Choroid plexus epithelial cell (primary cell): ENCODE measurements around the gene ZFPM1.

ENCODE experiments used
- DNase-seq: peaks from one replicate; pipeline ENCODE4 v3.0.0-alpha.2; 2010; ENCODE audit warnings: low read depth
- H3K4me3 ChIP-seq: 2 replicates; pipeline ENCODE4 v1.5.1; 2011; ENCODE audit warnings: low read depth, mild to moderate bottlenecking, control low read depth, low read length, moderate library complexity
- CTCF ChIP-seq: conservative IDR thresholded peaks from 2 replicates; pipeline ENCODE4 v1.5.1; 2011; ENCODE audit warnings: low read depth, mild to moderate bottlenecking, control low read depth, inconsistent platforms, low read length, moderate library complexity

ZFPM1 gene

GRCh38 chr16:88477631-88478519 is 24.8 kb downstream of the ZFPM1 start:
- DNase-seq: no peak
- no peak overlapping the region for H3K4me3 ChIP-seq
- TF ChIP-seq CTCF: no peak

GRCh38 chr16:88478889-88479792 is 26.1 kb downstream of the ZFPM1 start:
- no peak for DNase-seq
- TF ChIP-seq CTCF: no peak
- H3K4me3 ChIP-seq: no peak overlapping the region

GRCh38 chr16:88479793-88480760 is 27.0 kb downstream of the ZFPM1 start:
- no peak for DNase-seq
- no peak for TF ChIP-seq CTCF
- H3K4me3 ChIP-seq: no peak overlapping the region

GRCh38 chr16:88480829-88481228 is 27.7 kb downstream of the ZFPM1 start:
- TF ChIP-seq CTCF: no peak
- H3K4me3 ChIP-seq: no peak overlapping the region

GRCh38 chr16:88481851-88482250 is 28.8 kb downstream of the ZFPM1 start:
- H3K4me3 ChIP-seq: no peak overlapping the region
- no peak for DNase-seq
- TF ChIP-seq CTCF: no peak

More at GRCh38 chr16:88480829-88481228, 27.7 kb downstream of the ZFPM1 start:
- DNase-seq: no peak
